SK-N-SH treated with all-trans-retinoic acid at 6 μM for 48 hours (cell line): ENCODE measurements around the gene BABAM2.

ENCODE experiments used
- ATAC-seq: fragments of 200-7000 bp; cut with Tn5 transposase; 3 replicates; pipeline ENCODE4 v1.9.1; 2020; ENCODE audit warnings: mild to moderate bottlenecking, moderate library complexity
- ARNTL ChIP-seq: fragments of 450-650 bp; formaldehyde crosslinking; IDR thresholded peaks from 2 replicates; pipeline ENCODE4 v1.5.0; 2020; ENCODE audit warnings: low read depth, mild to moderate bottlenecking, moderate library complexity, borderline replicate concordance
- BACH2 ChIP-seq: fragments of 250-450 bp; sonication (Bioruptor Pico); IDR thresholded peaks from 2 replicates; pipeline ENCODE4 v1.9.0; 2021; ENCODE audit warnings: mild to moderate bottlenecking, borderline replicate concordance
- CSDC2 ChIP-seq: fragments of 250-450 bp; sonication (Bioruptor Pico); IDR thresholded peaks from 2 replicates; pipeline ENCODE4 v1.5.0; 2020; ENCODE audit warnings: mild to moderate bottlenecking, moderate library complexity
- ESRRG ChIP-seq: fragments of 250-450 bp; sonication (Bioruptor Pico); IDR thresholded peaks from 2 replicates; pipeline ENCODE4 v1.6.1; 2021; ENCODE audit warnings: mild to moderate bottlenecking
- GLIS3 ChIP-seq: fragments of 250-450 bp; sonication (Bioruptor Pico); IDR thresholded peaks from 2 replicates; pipeline ENCODE4 v1.5.0; 2020; ENCODE audit warnings: mild to moderate bottlenecking, moderate library complexity
- ISL1 ChIP-seq: fragments of 250-450 bp; sonication (Bioruptor Pico); IDR thresholded peaks from 2 replicates; pipeline ENCODE4 v2.1.2; 2022; ENCODE audit warnings: mild to moderate bottlenecking, moderate library complexity
- OSR1 ChIP-seq: fragments of 250-450 bp; sonication (Bioruptor Pico); IDR thresholded peaks from 2 replicates; pipeline ENCODE4 v1.8.0; 2022; ENCODE audit warnings: moderate library complexity, mild to moderate bottlenecking, inconsistent platforms
- PATZ1 ChIP-seq: fragments of 250-450 bp; sonication (Bioruptor Pico); IDR thresholded peaks from 2 replicates; pipeline ENCODE4 v1.8.0; 2020; ENCODE audit warnings: mild to moderate bottlenecking, moderate library complexity, borderline replicate concordance
- POU6F1 ChIP-seq: fragments of 250-450 bp; sonication (Bioruptor Pico); IDR thresholded peaks from 2 replicates; pipeline ENCODE4 v1.8.0; 2021; ENCODE audit warnings: low read depth, mild to moderate bottlenecking, moderate library complexity, borderline replicate concordance
- RARB ChIP-seq: fragments of 250-450 bp; sonication (Bioruptor Pico); IDR thresholded peaks from 2 replicates; pipeline ENCODE4 v1.8.0; 2021; ENCODE audit warnings: mild to moderate bottlenecking, moderate library complexity
- SNAI2 ChIP-seq: fragments of 250-450 bp; sonication (Bioruptor Pico); IDR thresholded peaks from 2 replicates; pipeline ENCODE4 v1.5.0; 2020; ENCODE audit warnings: mild to moderate bottlenecking, moderate library complexity
- TCF4 ChIP-seq: fragments of 250-450 bp; sonication (Bioruptor Pico); IDR thresholded peaks from 2 replicates; pipeline ENCODE4 v1.8.0; 2021; ENCODE audit warnings: mild to moderate bottlenecking, moderate library complexity, borderline replicate concordance
- ZC3H10 ChIP-seq: fragments of 250-450 bp; sonication (Bioruptor Pico); IDR thresholded peaks from 2 replicates; pipeline ENCODE4 v1.5.1; 2021; ENCODE audit warnings: mild to moderate bottlenecking, moderate library complexity
- ZFP3 ChIP-seq: fragments of 250-450 bp; sonication (Bioruptor Pico); IDR thresholded peaks from 2 replicates; pipeline ENCODE4 v1.5.0; 2020; ENCODE audit warnings: mild to moderate bottlenecking, moderate library complexity
- ZFP30 ChIP-seq: fragments of 450-650 bp; formaldehyde crosslinking; IDR thresholded peaks from 2 replicates; pipeline ENCODE4 v1.5.0; 2022; ENCODE audit warnings: mild to moderate bottlenecking, moderate library complexity
- ZNF565 ChIP-seq: fragments of 450-650 bp; formaldehyde crosslinking; conservative IDR thresholded peaks from 2 replicates; pipeline ENCODE4 v1.5.0; 2020; ENCODE audit warnings: low read depth, mild to moderate bottlenecking, moderate library complexity
- ZNF70 ChIP-seq: fragments of 450-650 bp; formaldehyde crosslinking; IDR thresholded peaks from 2 replicates; pipeline ENCODE4 v1.5.0; 2020; ENCODE audit warnings: mild to moderate bottlenecking, moderate library complexity
- TF ChIP-seq, protein P1 (sequence below): fragments of 250-450 bp; sonication (Bioruptor Pico); IDR thresholded peaks from 2 replicates; pipeline ENCODE4 v1.5.1; 2020; ENCODE audit warnings: low read depth, mild to moderate bottlenecking, moderate library complexity
- TF ChIP-seq, protein P2 (sequence below): fragments of 250-450 bp; sonication (Bioruptor Pico); IDR thresholded peaks from 2 replicates; pipeline ENCODE4 v1.5.0; 2020; ENCODE audit warnings: mild to moderate bottlenecking, moderate library complexity
- TF ChIP-seq, protein P3 (sequence below): fragments of 250-450 bp; sonication (Bioruptor Pico); IDR thresholded peaks from 2 replicates; pipeline ENCODE4 v1.5.1; 2021; ENCODE audit warnings: mild to moderate bottlenecking, moderate library complexity

Gene BABAM2

DNA sequence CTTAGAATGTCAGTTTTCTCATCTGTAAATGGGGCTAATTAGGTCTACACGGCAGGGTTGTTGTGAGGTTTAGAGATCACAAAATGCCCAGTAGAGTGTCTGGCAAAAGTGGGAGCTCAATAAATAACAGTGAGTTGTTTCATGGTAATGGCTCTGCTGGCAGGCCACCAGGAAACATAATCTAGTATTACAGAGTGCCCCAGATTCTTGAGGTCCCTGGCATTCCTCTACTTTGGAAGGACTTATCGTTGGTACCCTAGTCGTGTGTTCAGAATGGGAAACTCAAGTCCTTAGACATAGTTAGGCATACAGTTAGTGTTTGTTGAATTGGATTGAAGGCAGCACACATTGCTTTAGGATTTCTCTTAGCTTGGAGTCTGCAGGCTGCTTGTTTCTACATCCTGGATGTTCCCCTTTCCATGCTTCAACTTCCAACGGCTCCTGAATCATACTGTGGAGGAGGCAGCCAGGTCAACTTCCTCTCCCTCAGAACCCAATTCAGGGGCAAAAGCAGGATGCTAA, 340.6 kb downstream of the BABAM2 start:
- TF ChIP-seq OSR1 (CRISPR knock-in tag) (no peak), CSDC2 (CRISPR knock-in tag) (peak; percentile 69; the same call in 1 of the 2 replicates), PATZ1 (CRISPR knock-in tag) (peak; percentile 92; the same call in 1 of the 2 replicates), GLIS3 (CRISPR knock-in tag) (peak; percentile 88; the same call in 1 of the 2 replicates), ZFP3 (CRISPR knock-in tag) (peak; percentile 84), RARB (CRISPR knock-in tag) (no peak), ESRRG (CRISPR knock-in tag) (0 out of 2 replicates have a peak, but pooled peaks have one; percentile 82), ISL1 (CRISPR knock-in tag) (peak; percentile 100), ZFP30 (CRISPR knock-in tag) (0 out of 2 replicates have a peak, but pooled peaks have one; percentile 19), ZNF565 (no peak), SNAI2 (CRISPR knock-in tag) (peak; percentile 82), BACH2 (CRISPR knock-in tag) (no peak), POU6F1 (peak; percentile 99), TCF4 (CRISPR knock-in tag) (peak; percentile 60; the same call in 1 of the 2 replicates), ZNF70 (no peak)
- TF ChIP-seq, protein P1, sequence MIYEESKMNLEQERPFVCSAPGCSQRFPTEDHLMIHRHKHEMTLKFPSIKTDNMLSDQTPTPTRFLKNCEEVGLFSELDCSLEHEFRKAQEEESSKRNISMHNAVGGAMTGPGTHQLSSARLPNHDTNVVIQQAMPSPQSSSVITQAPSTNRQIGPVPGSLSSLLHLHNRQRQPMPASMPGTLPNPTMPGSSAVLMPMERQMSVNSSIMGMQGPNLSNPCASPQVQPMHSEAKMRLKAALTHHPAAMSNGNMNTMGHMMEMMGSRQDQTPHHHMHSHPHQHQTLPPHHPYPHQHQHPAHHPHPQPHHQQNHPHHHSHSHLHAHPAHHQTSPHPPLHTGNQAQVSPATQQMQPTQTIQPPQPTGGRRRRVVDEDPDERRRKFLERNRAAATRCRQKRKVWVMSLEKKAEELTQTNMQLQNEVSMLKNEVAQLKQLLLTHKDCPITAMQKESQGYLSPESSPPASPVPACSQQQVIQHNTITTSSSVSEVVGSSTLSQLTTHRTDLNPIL = peak; percentile 88
- TF ChIP-seq, protein P2, sequence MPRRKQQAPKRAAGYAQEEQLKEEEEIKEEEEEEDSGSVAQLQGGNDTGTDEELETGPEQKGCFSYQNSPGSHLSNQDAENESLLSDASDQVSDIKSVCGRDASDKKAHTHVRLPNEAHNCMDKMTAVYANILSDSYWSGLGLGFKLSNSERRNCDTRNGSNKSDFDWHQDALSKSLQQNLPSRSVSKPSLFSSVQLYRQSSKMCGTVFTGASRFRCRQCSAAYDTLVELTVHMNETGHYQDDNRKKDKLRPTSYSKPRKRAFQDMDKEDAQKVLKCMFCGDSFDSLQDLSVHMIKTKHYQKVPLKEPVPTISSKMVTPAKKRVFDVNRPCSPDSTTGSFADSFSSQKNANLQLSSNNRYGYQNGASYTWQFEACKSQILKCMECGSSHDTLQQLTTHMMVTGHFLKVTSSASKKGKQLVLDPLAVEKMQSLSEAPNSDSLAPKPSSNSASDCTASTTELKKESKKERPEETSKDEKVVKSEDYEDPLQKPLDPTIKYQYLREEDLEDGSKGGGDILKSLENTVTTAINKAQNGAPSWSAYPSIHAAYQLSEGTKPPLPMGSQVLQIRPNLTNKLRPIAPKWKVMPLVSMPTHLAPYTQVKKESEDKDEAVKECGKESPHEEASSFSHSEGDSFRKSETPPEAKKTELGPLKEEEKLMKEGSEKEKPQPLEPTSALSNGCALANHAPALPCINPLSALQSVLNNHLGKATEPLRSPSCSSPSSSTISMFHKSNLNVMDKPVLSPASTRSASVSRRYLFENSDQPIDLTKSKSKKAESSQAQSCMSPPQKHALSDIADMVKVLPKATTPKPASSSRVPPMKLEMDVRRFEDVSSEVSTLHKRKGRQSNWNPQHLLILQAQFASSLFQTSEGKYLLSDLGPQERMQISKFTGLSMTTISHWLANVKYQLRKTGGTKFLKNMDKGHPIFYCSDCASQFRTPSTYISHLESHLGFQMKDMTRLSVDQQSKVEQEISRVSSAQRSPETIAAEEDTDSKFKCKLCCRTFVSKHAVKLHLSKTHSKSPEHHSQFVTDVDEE (CRISPR knock-in tag) = peak; percentile 57; the same call in 1 of the 2 replicates
- TF ChIP-seq, protein P3, sequence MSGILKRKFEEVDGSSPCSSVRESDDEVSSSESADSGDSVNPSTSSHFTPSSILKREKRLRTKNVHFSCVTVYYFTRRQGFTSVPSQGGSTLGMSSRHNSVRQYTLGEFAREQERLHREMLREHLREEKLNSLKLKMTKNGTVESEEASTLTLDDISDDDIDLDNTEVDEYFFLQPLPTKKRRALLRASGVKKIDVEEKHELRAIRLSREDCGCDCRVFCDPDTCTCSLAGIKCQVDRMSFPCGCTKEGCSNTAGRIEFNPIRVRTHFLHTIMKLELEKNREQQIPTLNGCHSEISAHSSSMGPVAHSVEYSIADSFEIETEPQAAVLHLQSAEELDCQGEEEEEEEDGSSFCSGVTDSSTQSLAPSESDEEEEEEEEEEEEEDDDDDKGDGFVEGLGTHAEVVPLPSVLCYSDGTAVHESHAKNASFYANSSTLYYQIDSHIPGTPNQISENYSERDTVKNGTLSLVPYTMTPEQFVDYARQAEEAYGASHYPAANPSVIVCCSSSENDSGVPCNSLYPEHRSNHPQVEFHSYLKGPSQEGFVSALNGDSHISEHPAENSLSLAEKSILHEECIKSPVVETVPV (CRISPR knock-in tag) = peak; percentile 72; the same call in 1 of the 2 replicates

GRCh38 chr2:28232295-28232694, 341.8 kb downstream of the BABAM2 start:
- ATAC-seq = no peak
- TF ChIP-seq, protein P2 (CRISPR knock-in tag) = no peak
- TF ChIP-seq ZC3H10 (CRISPR knock-in tag) (no peak), ZNF565 (no peak), ESRRG (CRISPR knock-in tag) (no peak), BACH2 (CRISPR knock-in tag) (no peak), GLIS3 (CRISPR knock-in tag) (no peak), SNAI2 (CRISPR knock-in tag) (no peak), TCF4 (CRISPR knock-in tag) (no peak), POU6F1 (no peak), ARNTL (CRISPR knock-in tag) (no peak)

More for the DNA sequence above, 340.6 kb downstream of the BABAM2 start:
- ATAC-seq = peak; percentile 90
